Measurements from ENCODE around the gene PLXND1.

DNA sequence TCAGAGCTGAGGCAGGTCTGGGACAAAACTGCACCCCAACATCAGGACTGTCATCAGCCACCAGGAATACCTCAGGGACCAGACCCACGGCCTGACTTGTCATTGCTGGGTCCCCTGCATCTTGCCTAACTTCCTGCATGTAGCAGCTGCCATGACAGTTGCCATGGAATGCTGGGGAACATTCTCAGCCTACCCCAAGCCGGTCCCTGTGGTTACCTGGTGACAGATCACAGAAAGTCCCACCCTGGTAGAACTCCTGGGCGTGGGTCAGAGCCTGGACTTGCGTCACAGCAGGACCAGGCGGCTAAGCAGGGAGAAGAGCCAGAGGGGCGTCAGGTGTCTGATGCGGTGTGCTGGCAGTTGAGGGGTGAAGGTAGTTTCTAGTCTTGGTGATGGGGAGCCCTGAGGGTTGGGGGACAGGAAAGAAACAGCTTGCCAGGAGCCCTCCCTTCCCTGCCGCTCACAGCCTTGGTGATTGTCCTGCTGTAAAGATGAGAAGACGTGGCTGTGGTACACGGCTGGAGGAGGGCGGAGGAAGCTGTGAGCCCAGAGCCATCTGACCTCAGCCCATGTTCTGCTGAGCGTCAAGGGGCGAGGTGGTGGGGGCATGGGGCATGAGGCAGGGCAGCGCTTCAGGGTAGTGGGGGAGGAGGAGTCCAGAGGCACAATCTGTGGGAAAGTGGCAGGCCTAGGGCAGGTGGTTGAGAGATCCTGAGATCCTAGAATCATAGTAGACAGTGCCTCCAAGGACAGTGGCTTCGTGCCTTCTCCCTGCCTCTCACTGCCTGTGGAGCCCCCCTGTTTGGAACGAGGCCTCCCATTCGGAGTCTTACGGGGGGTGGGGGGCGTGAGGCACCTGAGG lies 58.1 kb downstream of the PLXND1 start:
- TF ChIP-seq, protein P1, sequence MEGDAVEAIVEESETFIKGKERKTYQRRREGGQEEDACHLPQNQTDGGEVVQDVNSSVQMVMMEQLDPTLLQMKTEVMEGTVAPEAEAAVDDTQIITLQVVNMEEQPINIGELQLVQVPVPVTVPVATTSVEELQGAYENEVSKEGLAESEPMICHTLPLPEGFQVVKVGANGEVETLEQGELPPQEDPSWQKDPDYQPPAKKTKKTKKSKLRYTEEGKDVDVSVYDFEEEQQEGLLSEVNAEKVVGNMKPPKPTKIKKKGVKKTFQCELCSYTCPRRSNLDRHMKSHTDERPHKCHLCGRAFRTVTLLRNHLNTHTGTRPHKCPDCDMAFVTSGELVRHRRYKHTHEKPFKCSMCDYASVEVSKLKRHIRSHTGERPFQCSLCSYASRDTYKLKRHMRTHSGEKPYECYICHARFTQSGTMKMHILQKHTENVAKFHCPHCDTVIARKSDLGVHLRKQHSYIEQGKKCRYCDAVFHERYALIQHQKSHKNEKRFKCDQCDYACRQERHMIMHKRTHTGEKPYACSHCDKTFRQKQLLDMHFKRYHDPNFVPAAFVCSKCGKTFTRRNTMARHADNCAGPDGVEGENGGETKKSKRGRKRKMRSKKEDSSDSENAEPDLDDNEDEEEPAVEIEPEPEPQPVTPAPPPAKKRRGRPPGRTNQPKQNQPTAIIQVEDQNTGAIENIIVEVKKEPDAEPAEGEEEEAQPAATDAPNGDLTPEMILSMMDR (conservative IDR thresholded peaks at IDR 0.05 in 1 of 2, IDR thresholded peaks at IDR 0.05 in 1 of 2; ENCODE audit: extremely low read depth in 1 of 2, insufficient read depth in 1 of 2, low read depth in 1 of 2, low read length in 2 of 2), result no peak
- TF ChIP-seq EZH2 (IDR thresholded peaks at IDR 0.05; ENCODE audit: borderline replicate concordance, low read length), result no peak
